ENCODE measurements around the gene PPARA. TPM values are rescaled to one million over a fixed set of nuclear protein-coding genes. Genes with fewer than 3 reads are reported as not detected.

PPARA gene
- polyA plus RNA-seq, 12 donors = 15.8 to 26.9 (median 21.0) TPM; not detected in 1

- no peak for DNase-seq
These were observed 7.5 kb upstream of the PPARA start for GRCh38 chr22:46142548-46143490.

GRCh38 chr22:46143491-46144147 is 6.7 kb upstream of the PPARA start:
- no peak for DNase-seq

- no peak for DNase-seq
These were observed 4.9 kb upstream of the PPARA start for GRCh38 chr22:46145361-46145851.

- DNase-seq = no peak
These were observed 4.4 kb upstream of the PPARA start for GRCh38 chr22:46145896-46146295.

GRCh38 chr22:46146329-46146728 is 4.0 kb upstream of the PPARA start:
- no peak for DNase-seq

- DNase-seq = no peak
These were observed 3.3 kb upstream of the PPARA start for GRCh38 chr22:46147061-46147460.

GRCh38 chr22:46147471-46148267 is 2.7 kb upstream of the PPARA start:
- no peak for DNase-seq

- DNase-seq = no peak
These were observed 2.0 kb upstream of the PPARA start for GRCh38 chr22:46148336-46148735.

GRCh38 chr22:46148816-46149511 is 1.4 kb upstream of the PPARA start:
- DNase-seq = no peak

GRCh38 chr22:46149512-46150033 is 753 bp upstream of the PPARA start:
- DNase-seq = peak; percentile 40

GRCh38 chr22:46150655-46151477 is 540 bp downstream of the PPARA start:
- peak; percentile 39 for DNase-seq

- DNase-seq = no peak
These were observed 3.6 kb downstream of the PPARA start for GRCh38 chr22:46153930-46154329.

GRCh38 chr22:46156031-46156430 is 5.7 kb downstream of the PPARA start:
- DNase-seq = peak; percentile 37

- no peak for DNase-seq
These were observed 8.0 kb downstream of the PPARA start for GRCh38 chr22:46158283-46158682.

GRCh38 chr22:46159212-46159611 is 8.9 kb downstream of the PPARA start:
- no peak for DNase-seq

GRCh38 chr22:46159777-46160176 is 9.5 kb downstream of the PPARA start:
- DNase-seq = no peak

GRCh38 chr22:46162285-46162684 is 12.0 kb downstream of the PPARA start:
- no peak for DNase-seq

GRCh38 chr22:46162771-46163556 is 12.6 kb downstream of the PPARA start:
- no peak for DNase-seq

- DNase-seq = no peak
These were observed 13.2 kb downstream of the PPARA start for GRCh38 chr22:46163557-46163888.

- DNase-seq = no peak
These were observed 15.7 kb downstream of the PPARA start for GRCh38 chr22:46165977-46166376.

Measured in muscle of arm (tissue), 12 donors.